ENCODE data around the gene ALG5.

DNA sequence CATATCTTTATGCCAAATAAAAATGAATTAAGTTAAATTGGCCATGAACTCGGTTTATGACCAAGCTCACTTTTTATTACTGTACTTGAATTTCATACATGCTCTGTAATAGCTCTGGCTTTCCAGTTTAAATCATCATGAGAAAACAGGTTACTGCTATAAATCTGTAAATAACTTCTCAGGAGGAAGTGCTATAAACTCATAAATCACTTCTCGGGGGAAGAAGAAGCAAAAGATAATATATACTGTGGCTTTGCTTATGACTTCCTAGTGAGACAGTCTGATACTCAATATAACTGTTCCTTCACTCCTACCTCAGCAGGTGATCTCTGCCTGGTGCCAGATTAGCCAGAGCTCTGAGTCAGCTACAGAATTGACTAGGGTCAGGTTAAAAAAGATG is 47.9 kb upstream of the ALG5 start:
- no peak for TF ChIP-seq POLR2A (IDR thresholded peaks at IDR 0.05; ENCODE audit: low read length)
- no peak for TF ChIP-seq GATA1 (IDR thresholded peaks at IDR 0.05; ENCODE audit: low read depth, low read length)
